ENCODE data around the gene HDHD5.
"Not testable (repeated sequence)": the region's sequence is repeated elsewhere in the genome, so short reads cannot be mapped to it uniquely, and the experiment has no call there.

Gene HDHD5

GRCh38 chr22:17152340-17152739, 6.7 kb downstream of the HDHD5 start:
- no peak overlapping the region for H3K4me3 ChIP-seq (ENCODE audit: low read depth, low read length)
- DNase-seq = no peak
- H3K9me3 ChIP-seq (ENCODE audit: severe bottlenecking) = no peaks in the 10 kb centered on the region
- H3K27ac ChIP-seq = no peak overlapping the region
- peaks cover 6% of the 10 kb centered on the region for H3K36me3 ChIP-seq
- TF ChIP-seq, protein P1, sequence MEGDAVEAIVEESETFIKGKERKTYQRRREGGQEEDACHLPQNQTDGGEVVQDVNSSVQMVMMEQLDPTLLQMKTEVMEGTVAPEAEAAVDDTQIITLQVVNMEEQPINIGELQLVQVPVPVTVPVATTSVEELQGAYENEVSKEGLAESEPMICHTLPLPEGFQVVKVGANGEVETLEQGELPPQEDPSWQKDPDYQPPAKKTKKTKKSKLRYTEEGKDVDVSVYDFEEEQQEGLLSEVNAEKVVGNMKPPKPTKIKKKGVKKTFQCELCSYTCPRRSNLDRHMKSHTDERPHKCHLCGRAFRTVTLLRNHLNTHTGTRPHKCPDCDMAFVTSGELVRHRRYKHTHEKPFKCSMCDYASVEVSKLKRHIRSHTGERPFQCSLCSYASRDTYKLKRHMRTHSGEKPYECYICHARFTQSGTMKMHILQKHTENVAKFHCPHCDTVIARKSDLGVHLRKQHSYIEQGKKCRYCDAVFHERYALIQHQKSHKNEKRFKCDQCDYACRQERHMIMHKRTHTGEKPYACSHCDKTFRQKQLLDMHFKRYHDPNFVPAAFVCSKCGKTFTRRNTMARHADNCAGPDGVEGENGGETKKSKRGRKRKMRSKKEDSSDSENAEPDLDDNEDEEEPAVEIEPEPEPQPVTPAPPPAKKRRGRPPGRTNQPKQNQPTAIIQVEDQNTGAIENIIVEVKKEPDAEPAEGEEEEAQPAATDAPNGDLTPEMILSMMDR (IDR thresholded peaks at IDR 0.05; ENCODE audit: low read depth, low read length) = no peak
- H3K27me3 ChIP-seq (ENCODE audit: insufficient read depth, low read depth, severe bottlenecking) = no peaks in the 10 kb centered on the region

DNA sequence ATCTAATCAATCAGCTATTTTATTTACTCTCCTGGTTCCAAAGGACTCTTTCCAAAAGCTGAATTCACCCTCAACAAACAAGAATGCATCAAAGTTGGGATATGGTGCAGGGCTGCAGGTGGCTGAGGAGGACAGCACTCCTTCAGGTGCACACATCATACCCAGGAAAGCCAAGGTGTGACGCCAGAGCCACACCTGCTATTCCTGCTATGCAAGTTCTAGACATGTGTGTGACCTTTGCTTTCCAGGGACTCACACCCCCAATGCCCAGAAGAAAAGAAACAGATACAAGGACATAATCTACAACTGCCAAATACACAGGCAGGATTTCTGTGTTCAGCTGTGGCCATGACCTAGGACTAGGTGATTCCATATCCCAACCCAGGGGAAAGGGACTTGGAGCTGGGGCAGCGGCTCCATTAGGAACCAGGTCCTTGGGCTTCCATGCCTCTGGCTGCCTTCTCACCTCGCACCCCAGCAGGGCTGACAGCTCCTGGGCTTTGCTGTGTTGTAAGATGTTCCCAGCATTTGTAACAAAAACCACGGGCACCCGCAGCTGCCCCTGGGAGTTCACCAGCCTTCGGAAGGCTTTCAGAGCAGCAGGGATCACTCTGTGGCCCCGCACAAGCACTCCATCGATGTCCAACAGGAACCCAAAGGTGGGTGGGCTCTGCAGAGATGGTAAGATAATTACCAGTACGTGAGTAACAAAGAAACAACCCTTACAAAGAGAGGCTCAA, 9.8 kb downstream of the HDHD5 start:
- no peaks in the 10 kb centered on the region for H3K9me3 ChIP-seq (ENCODE audit: severe bottlenecking)
- TF ChIP-seq, protein P1 (IDR thresholded peaks at IDR 0.05; ENCODE audit: low read depth, low read length) = no peak

GRCh38 chr22:17147458-17147857, 11.6 kb downstream of the HDHD5 start:
- not testable (repeated sequence) for H3K4me3 ChIP-seq (ENCODE audit: low read depth, low read length); H3K27me3 ChIP-seq (ENCODE audit: insufficient read depth, low read depth, severe bottlenecking); H3K9me3 ChIP-seq (ENCODE audit: severe bottlenecking); H3K27ac ChIP-seq; DNase-seq
- peaks cover 26% of the 10 kb centered on the region for H3K36me3 ChIP-seq

More for the DNA sequence above, 9.8 kb downstream of the HDHD5 start:
- Histone ChIP-seq H3K27me3 (ENCODE audit: insufficient read depth, low read depth, severe bottlenecking) (no peaks in the 10 kb centered on the region), H3K4me3 (ENCODE audit: low read depth, low read length) (no peak overlapping the region), H3K27ac (no peak overlapping the region), H3K36me3 (peaks cover 11% of the 10 kb centered on the region)
- no peak for DNase-seq

DNA sequence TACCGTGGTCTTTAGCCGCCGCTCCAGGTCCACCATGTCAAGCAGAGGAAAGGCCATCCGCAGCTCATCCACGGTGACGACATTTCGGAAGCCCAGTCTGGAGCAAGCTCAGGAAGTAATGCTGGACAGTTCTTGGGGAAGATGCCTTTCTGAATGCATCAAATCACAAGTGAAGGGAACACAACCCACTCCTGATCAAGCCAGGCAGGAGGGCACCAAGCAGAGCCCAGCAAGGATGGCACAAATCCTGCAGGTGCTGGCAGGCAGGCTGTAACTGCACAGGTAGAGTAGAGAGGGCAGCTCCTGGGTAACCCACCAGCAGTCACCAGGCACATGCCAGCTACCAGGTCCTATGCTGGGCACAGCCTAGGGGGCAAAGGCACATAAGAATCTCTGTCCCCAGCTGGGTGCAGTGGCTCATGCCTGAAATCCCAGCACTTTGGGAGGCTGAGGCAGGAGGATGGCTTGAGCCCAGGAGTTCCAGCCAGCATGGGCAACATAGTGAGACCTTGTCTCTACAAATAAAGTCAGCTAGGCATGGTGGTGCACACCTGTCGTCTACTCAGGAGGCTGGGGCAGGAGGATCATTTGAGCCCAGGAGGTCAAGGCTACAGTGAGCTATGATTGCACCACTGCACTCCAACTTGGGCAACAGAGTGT, 13.9 kb downstream of the HDHD5 start:
- no peaks in the 10 kb centered on the region for H3K9me3 ChIP-seq (ENCODE audit: severe bottlenecking)
- TF ChIP-seq, protein P1 (IDR thresholded peaks at IDR 0.05; ENCODE audit: low read depth, low read length) = no peak
- peaks cover 40% of the 10 kb centered on the region for H3K36me3 ChIP-seq
- no peak for DNase-seq
- no peaks in the 10 kb centered on the region for H3K27me3 ChIP-seq (ENCODE audit: insufficient read depth, low read depth, severe bottlenecking)
- no peak overlapping the region for H3K4me3 ChIP-seq (ENCODE audit: low read depth, low read length)
- H3K27ac ChIP-seq = no peak overlapping the region

DNA sequence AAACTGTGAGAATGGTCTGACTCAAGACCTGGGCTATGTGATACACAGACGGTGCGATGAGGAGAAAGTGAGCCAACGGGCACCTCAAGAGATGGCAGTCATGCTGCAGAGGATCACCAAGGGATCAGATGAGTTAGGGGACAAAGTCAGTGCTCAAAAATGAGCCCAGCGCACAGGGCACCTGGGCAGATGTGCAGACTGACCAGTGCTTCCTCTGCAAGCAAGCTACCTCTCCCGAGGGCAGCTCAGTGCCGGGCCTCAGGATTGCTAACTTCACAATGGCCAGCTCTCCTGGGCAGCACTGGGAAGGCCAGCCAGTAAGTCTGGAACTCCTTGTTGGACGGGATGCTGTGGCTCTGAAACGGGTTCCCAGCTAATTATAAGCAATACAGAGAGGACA, 15.3 kb downstream of the HDHD5 start:
- Histone ChIP-seq H3K27me3 (ENCODE audit: insufficient read depth, low read depth, severe bottlenecking) (no peaks in the 10 kb centered on the region), H3K27ac (no peak overlapping the region), H3K4me3 (ENCODE audit: low read depth, low read length) (no peak overlapping the region), H3K36me3 (peaks cover 46% of the 10 kb centered on the region), H3K9me3 (ENCODE audit: severe bottlenecking) (no peaks in the 10 kb centered on the region)
- no peak for DNase-seq
- TF ChIP-seq, protein P1 (IDR thresholded peaks at IDR 0.05; ENCODE audit: low read depth, low read length) = no peak

- Histone ChIP-seq H3K9me3 (ENCODE audit: severe bottlenecking) (no peaks in the 10 kb centered on the region), H3K36me3 (peaks cover 50% of the 10 kb centered on the region), H3K4me3 (ENCODE audit: low read depth, low read length) (no peak overlapping the region), H3K27me3 (ENCODE audit: insufficient read depth, low read depth, severe bottlenecking) (no peaks in the 10 kb centered on the region), H3K27ac (no peak overlapping the region)
- TF ChIP-seq, protein P1 (IDR thresholded peaks at IDR 0.05; ENCODE audit: low read depth, low read length) = no peak
- no peak for DNase-seq
These were observed 16.0 kb downstream of the HDHD5 start for GRCh38 chr22:17143101-17143500.

All from WERI-Rb-1 (cell line).